Measurements from ENCODE around the gene PPP2R2C. TPM values are rescaled to one million over a fixed set of nuclear protein-coding genes. Genes with fewer than 3 reads are reported as not detected.

Gene PPP2R2C
- total RNA-seq, 1 experiment from 2014 or later: 26.7 TPM

DNA sequence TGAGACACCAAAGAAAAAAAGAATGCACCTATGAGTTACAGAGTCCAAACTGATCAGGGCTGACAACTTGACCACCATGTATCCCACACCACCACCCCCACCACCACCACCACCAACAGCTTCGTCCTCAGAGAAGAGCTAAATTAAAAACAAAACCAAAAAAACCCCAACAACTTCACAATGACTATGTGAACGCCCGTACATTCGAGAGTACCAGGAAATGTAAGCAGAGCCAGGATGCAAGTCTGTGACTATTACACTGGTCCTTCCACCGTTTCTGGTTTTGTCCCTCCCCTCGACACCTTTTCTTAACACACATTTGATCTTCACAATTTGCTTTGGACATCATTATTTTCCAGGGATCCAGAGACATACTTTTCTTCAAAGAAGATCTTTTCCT is 151.8 kb downstream of the PPP2R2C start:
- CTCF ChIA-PET: no interaction called here

DNA sequence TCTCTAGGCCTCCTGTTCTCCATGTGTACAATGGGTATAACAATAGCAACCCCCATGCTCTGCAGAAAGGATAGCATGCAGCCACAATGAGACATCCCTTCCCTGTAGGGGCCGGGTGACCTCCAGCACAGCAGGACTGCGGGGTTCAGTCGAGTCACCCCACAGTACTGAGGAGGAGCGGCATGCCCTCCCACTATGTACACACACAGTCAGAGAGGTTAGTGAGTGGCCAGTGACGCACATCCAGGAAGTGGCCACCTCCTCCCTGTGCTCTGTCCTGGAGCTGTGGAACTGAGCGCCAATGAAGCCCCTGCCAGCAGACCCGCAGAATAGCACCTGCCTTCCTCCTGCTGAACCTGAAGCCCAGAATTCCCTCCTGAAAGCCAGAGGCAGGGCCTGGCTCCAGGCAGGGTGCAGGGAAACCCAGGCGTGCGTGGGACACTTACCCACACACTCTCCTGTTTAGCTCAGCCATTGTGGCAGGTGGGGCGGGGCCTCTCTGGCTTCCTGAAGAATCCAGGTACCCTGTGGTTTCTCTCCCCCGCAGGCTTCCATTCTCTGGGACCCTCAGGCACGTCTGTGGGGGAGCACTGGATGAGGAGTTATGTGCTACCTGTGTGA is 152.8 kb downstream of the PPP2R2C start:
- H3K9me3 ChIP-seq (ENCODE audit: control insufficient read depth, insufficient read depth, low read depth, low read length): no peaks in the 10 kb centered on the region
- POLR2A ChIA-PET: no interaction called here
- CTCF ChIA-PET: no interaction called here
- TF ChIP-seq, protein P1, sequence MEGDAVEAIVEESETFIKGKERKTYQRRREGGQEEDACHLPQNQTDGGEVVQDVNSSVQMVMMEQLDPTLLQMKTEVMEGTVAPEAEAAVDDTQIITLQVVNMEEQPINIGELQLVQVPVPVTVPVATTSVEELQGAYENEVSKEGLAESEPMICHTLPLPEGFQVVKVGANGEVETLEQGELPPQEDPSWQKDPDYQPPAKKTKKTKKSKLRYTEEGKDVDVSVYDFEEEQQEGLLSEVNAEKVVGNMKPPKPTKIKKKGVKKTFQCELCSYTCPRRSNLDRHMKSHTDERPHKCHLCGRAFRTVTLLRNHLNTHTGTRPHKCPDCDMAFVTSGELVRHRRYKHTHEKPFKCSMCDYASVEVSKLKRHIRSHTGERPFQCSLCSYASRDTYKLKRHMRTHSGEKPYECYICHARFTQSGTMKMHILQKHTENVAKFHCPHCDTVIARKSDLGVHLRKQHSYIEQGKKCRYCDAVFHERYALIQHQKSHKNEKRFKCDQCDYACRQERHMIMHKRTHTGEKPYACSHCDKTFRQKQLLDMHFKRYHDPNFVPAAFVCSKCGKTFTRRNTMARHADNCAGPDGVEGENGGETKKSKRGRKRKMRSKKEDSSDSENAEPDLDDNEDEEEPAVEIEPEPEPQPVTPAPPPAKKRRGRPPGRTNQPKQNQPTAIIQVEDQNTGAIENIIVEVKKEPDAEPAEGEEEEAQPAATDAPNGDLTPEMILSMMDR (IDR thresholded peaks at IDR 0.05): no peak
- TF ChIP-seq POLR2AphosphoS5 (IDR thresholded peaks at IDR 0.05; ENCODE audit: low read depth, low read length) (no peak), TCF7L2 (IDR thresholded peaks at IDR 0.05; ENCODE audit: low read depth, low read length) (no peak), SIN3A (IDR thresholded peaks at IDR 0.05; ENCODE audit: borderline replicate concordance, insufficient read depth, low read depth, low read length) (no peak)
- TF ChIP-seq, protein P2, sequence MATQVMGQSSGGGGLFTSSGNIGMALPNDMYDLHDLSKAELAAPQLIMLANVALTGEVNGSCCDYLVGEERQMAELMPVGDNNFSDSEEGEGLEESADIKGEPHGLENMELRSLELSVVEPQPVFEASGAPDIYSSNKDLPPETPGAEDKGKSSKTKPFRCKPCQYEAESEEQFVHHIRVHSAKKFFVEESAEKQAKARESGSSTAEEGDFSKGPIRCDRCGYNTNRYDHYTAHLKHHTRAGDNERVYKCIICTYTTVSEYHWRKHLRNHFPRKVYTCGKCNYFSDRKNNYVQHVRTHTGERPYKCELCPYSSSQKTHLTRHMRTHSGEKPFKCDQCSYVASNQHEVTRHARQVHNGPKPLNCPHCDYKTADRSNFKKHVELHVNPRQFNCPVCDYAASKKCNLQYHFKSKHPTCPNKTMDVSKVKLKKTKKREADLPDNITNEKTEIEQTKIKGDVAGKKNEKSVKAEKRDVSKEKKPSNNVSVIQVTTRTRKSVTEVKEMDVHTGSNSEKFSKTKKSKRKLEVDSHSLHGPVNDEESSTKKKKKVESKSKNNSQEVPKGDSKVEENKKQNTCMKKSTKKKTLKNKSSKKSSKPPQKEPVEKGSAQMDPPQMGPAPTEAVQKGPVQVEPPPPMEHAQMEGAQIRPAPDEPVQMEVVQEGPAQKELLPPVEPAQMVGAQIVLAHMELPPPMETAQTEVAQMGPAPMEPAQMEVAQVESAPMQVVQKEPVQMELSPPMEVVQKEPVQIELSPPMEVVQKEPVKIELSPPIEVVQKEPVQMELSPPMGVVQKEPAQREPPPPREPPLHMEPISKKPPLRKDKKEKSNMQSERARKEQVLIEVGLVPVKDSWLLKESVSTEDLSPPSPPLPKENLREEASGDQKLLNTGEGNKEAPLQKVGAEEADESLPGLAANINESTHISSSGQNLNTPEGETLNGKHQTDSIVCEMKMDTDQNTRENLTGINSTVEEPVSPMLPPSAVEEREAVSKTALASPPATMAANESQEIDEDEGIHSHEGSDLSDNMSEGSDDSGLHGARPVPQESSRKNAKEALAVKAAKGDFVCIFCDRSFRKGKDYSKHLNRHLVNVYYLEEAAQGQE (IDR thresholded peaks at IDR 0.05; ENCODE audit: insufficient read depth in 1 of 2, low read depth in 2 of 2, low read length in 1 of 2): no peak
- DNase-seq (ENCODE audit: low read depth, low spot score) (no peak), ATAC-seq (no peak)
- no peak overlapping the region for H3K4me3 ChIP-seq (ENCODE audit: low read depth in 2 of 2, low read length in 2 of 2)
- H3K27ac ChIP-seq (ENCODE audit: low read length): no peak overlapping the region
- no peaks in the 10 kb centered on the region for H3K27me3 ChIP-seq (ENCODE audit: control insufficient read depth, insufficient read depth, low read length)
- intact Hi-C loops (cut with micrococcal nuclease; ENCODE audit: unreplicated experiment) (no loop called here), in situ Hi-C loops (cut with HindIII; ENCODE audit: low pct_unique_long_range_greater_than_20kb, low sequenced_read_pairs) (no loop called here)
- no peaks in the 10 kb centered on the region for H3K36me3 ChIP-seq (ENCODE audit: control insufficient read depth, insufficient read depth, low read length)
- H3K4me1 ChIP-seq (ENCODE audit: control insufficient read depth, insufficient read depth, low read length): no peaks in the 10 kb centered on the region
- BruUV-seq (replicated peaks): no TSS peak

More for the DNA sequence above, 151.8 kb downstream of the PPP2R2C start:
- TSS peak; percentile 89 for BruUV-seq (replicated peaks)
- in situ Hi-C loops (cut with HindIII; ENCODE audit: low pct_unique_long_range_greater_than_20kb, low sequenced_read_pairs): no loop called here
- Histone ChIP-seq H3K36me3 (ENCODE audit: control insufficient read depth, insufficient read depth, low read length) (no peaks in the 10 kb centered on the region), H3K27ac (ENCODE audit: low read length) (no peak overlapping the region), H3K27me3 (ENCODE audit: control insufficient read depth, insufficient read depth, low read length) (no peaks in the 10 kb centered on the region), H3K4me3 (ENCODE audit: low read depth in 2 of 2, low read length in 2 of 2) (no peak overlapping the region), H3K9me3 (ENCODE audit: control insufficient read depth, insufficient read depth, low read depth, low read length) (no peaks in the 10 kb centered on the region), H3K4me1 (ENCODE audit: control insufficient read depth, insufficient read depth, low read length) (no peaks in the 10 kb centered on the region)
- POLR2A ChIA-PET: interaction anchor here (0.7 kb wide), 1 partner anchor 11 kb away, joined by 9 read pairs; no protein-coding TSS in a partner anchor
- TF ChIP-seq, protein P2 (IDR thresholded peaks at IDR 0.05; ENCODE audit: insufficient read depth in 1 of 2, low read depth in 2 of 2, low read length in 1 of 2): no peak
- TF ChIP-seq TCF7L2 (IDR thresholded peaks at IDR 0.05; ENCODE audit: low read depth, low read length) (no peak), SIN3A (IDR thresholded peaks at IDR 0.05; ENCODE audit: borderline replicate concordance, insufficient read depth, low read depth, low read length) (no peak), POLR2AphosphoS5 (IDR thresholded peaks at IDR 0.05; ENCODE audit: low read depth, low read length) (no peak)
- TF ChIP-seq, protein P1 (IDR thresholded peaks at IDR 0.05): no peak
- no peak for ATAC-seq
- no peak for DNase-seq (ENCODE audit: low read depth, low spot score)
- intact Hi-C loops (cut with micrococcal nuclease; ENCODE audit: unreplicated experiment): no loop called here
